ENCODE results near the gene ZNF750.

Gene ZNF750

GRCh38 chr17:82839617-82840292 lies at the start of gene ZNF750:
Gene ZNF750, minus strand, starts transcription at chr17:82840022. Its CDS starts 7,568 bp downstream, at chr17:82832454.
- no peak for DNase-seq (ENCODE audit: low spot score)

- no peak for DNase-seq (ENCODE audit: low spot score)
These were observed 49.0 kb upstream of the ZNF750 start for GRCh38 chr17:82888583-82889495.

- no peak for DNase-seq (ENCODE audit: low spot score)
These were observed 47.7 kb upstream of the ZNF750 start for GRCh38 chr17:82887255-82888164.

- DNase-seq (ENCODE audit: low spot score) = no peak
These were observed 45.1 kb upstream of the ZNF750 start for GRCh38 chr17:82884970-82885353.

GRCh38 chr17:82884341-82884969 lies 44.6 kb upstream of the ZNF750 start:
- no peak for DNase-seq (ENCODE audit: low spot score)

- DNase-seq (ENCODE audit: low spot score) = no peak
These were observed 43.7 kb upstream of the ZNF750 start for GRCh38 chr17:82883419-82884031.

GRCh38 chr17:82882715-82883418 lies 43.0 kb upstream of the ZNF750 start:
- no peak for DNase-seq (ENCODE audit: low spot score)

GRCh38 chr17:82881900-82882714 lies 42.3 kb upstream of the ZNF750 start:
- DNase-seq (ENCODE audit: low spot score) = no peak

GRCh38 chr17:82881324-82881823 lies 41.6 kb upstream of the ZNF750 start:
- no peak for DNase-seq (ENCODE audit: low spot score)

GRCh38 chr17:82880620-82881323 lies 41.0 kb upstream of the ZNF750 start:
- no peak for DNase-seq (ENCODE audit: low spot score)

- no peak for DNase-seq (ENCODE audit: low spot score)
These were observed 39.4 kb upstream of the ZNF750 start for GRCh38 chr17:82879241-82879640.

GRCh38 chr17:82878527-82878926 lies 38.7 kb upstream of the ZNF750 start:
- no peak for DNase-seq (ENCODE audit: low spot score)

- DNase-seq (ENCODE audit: low spot score) = no peak
These were observed 37.0 kb upstream of the ZNF750 start for GRCh38 chr17:82876602-82877379.

- no peak for DNase-seq (ENCODE audit: low spot score)
These were observed 36.3 kb upstream of the ZNF750 start for GRCh38 chr17:82876149-82876548.

- DNase-seq (ENCODE audit: low spot score) = no peak
These were observed 35.6 kb upstream of the ZNF750 start for GRCh38 chr17:82875407-82875856.

GRCh38 chr17:82874011-82874835 lies 34.4 kb upstream of the ZNF750 start:
- no peak for DNase-seq (ENCODE audit: low spot score)

- DNase-seq (ENCODE audit: low spot score) = no peak
These were observed 33.7 kb upstream of the ZNF750 start for GRCh38 chr17:82873521-82873920.
